Upper lobe of left lung (tissue), 6 donors: ENCODE measurements around the gene CASP6. TPM values are rescaled to one million over a fixed set of nuclear protein-coding genes. Genes with fewer than 3 reads are reported as not detected.

Experiments
- ATAC-seq, 2 donors: fragments of 200-7000 bp; cut with Tn5 transposase; one replicate each; pipeline ENCODE4 v1.9.1; 2022; ENCODE audit warnings: mild to moderate bottlenecking in 2 of 2, moderate library complexity in 2 of 2; ENCODE audit not compliant: low FRiP score in 2 of 2
- DNase-seq, 2 donors: peaks; one replicate each; pipeline ENCODE4 v3.0.0-alpha.2; 2019 to 2020
- H3K27ac ChIP-seq, 4 donors: fragments of 200-600 bp; sonication (generic); one replicate each; pipeline ENCODE4 v1.5.1; 2016 to 2019
- H3K27me3 ChIP-seq, 4 donors: fragments of 200-600 bp; sonication (generic); one replicate each; pipeline ENCODE4 v1.5.1; 2017 to 2019
- H3K36me3 ChIP-seq, 4 donors: fragments of 200-600 bp; sonication (generic); one replicate each; pipeline ENCODE4 v1.5.1; 2016 to 2019
- H3K4me1 ChIP-seq, 4 donors: fragments of 200-600 bp; sonication (generic); one replicate each; pipeline ENCODE4 v1.5.1; 2018 to 2019
- H3K4me3 ChIP-seq, 4 donors: fragments of 200-600 bp; sonication (generic); one replicate each; pipeline ENCODE4 v1.5.1; 2017 to 2019; ENCODE audit warnings: mild to moderate bottlenecking in 2 of 4, moderate library complexity in 1 of 4
- H3K9me3 ChIP-seq, 4 donors: fragments of 200-600 bp; sonication (generic); one replicate each; pipeline ENCODE4 v1.5.1; 2018 to 2019
- EP300 ChIP-seq, 4 donors: sonication (generic); formaldehyde crosslinking; IDR thresholded peaks; one replicate each; pipeline ENCODE4 v1.5.1; 2017; ENCODE audit warnings: antibody characterized with exemption in 4 of 4, control low read depth in 2 of 4
- POLR2A ChIP-seq, 4 donors: fragments of 450-650 bp; IDR thresholded peaks; one replicate each; pipeline ENCODE4 v1.5.1; 2016 to 2017; ENCODE audit warnings: antibody characterized with exemption in 4 of 4, mild to moderate bottlenecking in 2 of 4
- POLR2AphosphoS5 ChIP-seq, 2 donors: sonication (generic); formaldehyde crosslinking; IDR thresholded peaks; one replicate each; pipeline ENCODE4 v1.5.1; 2017; ENCODE audit warnings: antibody characterized with exemption in 2 of 2
- WGBS, 2 donors: methylation state at CpG; one replicate each; pipeline ENCODE4 v1.1.5; 2017 to 2018; 5-methylcytosine and 5-hydroxymethylcytosine counted together
- total RNA-seq, 6 donors: library from RNA; depleted of rRNA in 4 of 6; stranded (reverse); fragments of >200 nt in 4 of 6; gene quantifications; one replicate each; pipeline versions ENCODE4 v1.1.0 to v1.2.1, GENCODE V29; 2016 to 2021
- TF ChIP-seq, protein P1 (sequence below), 6 experiments: fragments of 450-650 bp in 4 of 6; fragments of 200-600 bp in 2 of 6; sonication (generic) in 2 of 6; IDR thresholded peaks; one replicate each; pipeline ENCODE4 v1.5.1; 2016 to 2019; ENCODE audit warnings: antibody characterized with exemption in 6 of 6
- donor health status: DM: no; HTN: no; CAD: no; lungs with moderate emphysema.
- donor health status: DM: no; HTN: yes; CAD: no; lungs with severe emphysema.

Gene CASP6
- total RNA-seq, 6 donors from 2014 or later, result 12.1 to 29.5 (median 15.5) TPM

DNA sequence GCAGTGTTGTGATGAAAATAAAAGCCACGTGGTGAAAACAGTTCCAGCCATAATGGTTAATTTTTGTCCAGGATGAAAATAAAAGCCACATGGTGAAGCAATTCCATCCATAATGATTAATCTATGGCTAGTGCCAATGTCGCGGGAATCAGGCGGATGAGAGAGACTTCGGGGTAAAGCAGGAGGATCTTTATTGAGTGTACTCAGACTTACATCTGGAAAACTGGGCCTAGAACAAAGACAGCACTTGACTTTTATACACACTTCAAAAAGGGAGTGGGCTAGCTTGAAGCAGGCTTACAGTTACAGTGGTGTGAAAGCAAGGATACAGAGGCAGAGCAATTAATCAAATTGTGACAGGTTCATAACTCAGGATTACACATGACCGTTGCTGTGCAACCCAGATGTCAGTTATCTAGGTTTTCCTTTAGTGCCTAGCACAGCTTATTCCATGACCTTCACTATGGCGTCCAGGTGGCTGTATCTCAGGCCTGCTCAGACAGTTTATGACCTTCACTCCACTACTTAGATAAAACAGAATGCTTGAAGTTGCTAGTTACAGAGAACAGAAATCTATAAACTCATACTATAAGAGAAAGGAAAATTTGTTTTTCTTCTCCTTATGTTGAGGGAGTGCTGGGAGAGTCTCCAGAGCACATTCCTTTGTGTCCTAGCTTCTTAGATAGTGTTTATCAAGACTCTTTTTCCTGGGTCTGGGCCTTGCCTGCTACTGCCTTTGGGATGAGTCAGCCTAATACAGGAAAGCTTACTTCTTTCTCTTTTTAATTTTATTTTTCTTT lies 32.5 kb upstream of the CASP6 start:
- H3K4me1 ChIP-seq, result peaks cover 0 to 2% (median 0%) of the 10 kb centered on the region in 4 donors
- no peak overlapping the region for H3K4me3 ChIP-seq
- no peaks in the 10 kb centered on the region for H3K27me3 ChIP-seq
- no peak for TF ChIP-seq EP300 (IDR thresholded peaks at IDR 0.05)
- TF ChIP-seq POLR2AphosphoS5 (IDR thresholded peaks at IDR 0.05), result no peak
- TF ChIP-seq, protein P1, sequence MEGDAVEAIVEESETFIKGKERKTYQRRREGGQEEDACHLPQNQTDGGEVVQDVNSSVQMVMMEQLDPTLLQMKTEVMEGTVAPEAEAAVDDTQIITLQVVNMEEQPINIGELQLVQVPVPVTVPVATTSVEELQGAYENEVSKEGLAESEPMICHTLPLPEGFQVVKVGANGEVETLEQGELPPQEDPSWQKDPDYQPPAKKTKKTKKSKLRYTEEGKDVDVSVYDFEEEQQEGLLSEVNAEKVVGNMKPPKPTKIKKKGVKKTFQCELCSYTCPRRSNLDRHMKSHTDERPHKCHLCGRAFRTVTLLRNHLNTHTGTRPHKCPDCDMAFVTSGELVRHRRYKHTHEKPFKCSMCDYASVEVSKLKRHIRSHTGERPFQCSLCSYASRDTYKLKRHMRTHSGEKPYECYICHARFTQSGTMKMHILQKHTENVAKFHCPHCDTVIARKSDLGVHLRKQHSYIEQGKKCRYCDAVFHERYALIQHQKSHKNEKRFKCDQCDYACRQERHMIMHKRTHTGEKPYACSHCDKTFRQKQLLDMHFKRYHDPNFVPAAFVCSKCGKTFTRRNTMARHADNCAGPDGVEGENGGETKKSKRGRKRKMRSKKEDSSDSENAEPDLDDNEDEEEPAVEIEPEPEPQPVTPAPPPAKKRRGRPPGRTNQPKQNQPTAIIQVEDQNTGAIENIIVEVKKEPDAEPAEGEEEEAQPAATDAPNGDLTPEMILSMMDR (IDR thresholded peaks at IDR 0.05), result no peak
- no peak for TF ChIP-seq POLR2A (IDR thresholded peaks at IDR 0.05)
- H3K9me3 ChIP-seq, result no peaks in the 10 kb centered on the region
- no peak for DNase-seq
- no peak for ATAC-seq
- no peaks in the 10 kb centered on the region for H3K36me3 ChIP-seq
- H3K27ac ChIP-seq, result no peak overlapping the region
- WGBS, 2 donors, result 80 to 82% methylated on average over 7 of the region's 7 CpGs

DNA sequence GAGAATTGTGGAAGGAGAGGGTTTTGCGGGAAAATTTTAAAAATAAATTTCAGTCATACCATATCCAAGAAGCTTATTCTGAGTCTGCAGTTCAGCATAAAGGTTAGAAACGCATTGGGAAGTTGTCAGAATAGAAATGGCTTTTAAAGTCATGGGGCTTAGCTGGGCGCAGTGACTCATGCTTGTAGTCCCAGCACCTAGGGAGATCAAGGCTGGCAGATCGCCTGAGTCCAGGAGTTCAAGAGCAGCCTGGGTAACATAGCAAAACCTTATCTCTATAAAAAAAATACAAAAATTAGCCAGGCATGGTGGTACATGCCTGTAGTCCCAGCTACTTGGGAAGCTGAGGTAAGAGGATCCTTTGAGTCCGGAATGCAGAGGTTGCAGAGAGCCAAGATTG lies 30.5 kb upstream of the CASP6 start:
- Histone ChIP-seq H3K9me3 (no peaks in the 10 kb centered on the region), H3K4me3 (no peak overlapping the region), H3K4me1 (peaks cover 0 to 12% (median 3%) of the 10 kb centered on the region in 4 donors), H3K36me3 (no peaks in the 10 kb centered on the region), H3K27me3 (no peaks in the 10 kb centered on the region), H3K27ac (no peak overlapping the region)
- 94 to 95% methylated on average over 5 of the region's 5 CpGs for WGBS, 2 donors
- ATAC-seq (no peak), DNase-seq (no peak)
- TF ChIP-seq POLR2AphosphoS5 (IDR thresholded peaks at IDR 0.05), result no peak
- no peak for TF ChIP-seq EP300 (IDR thresholded peaks at IDR 0.05)
- TF ChIP-seq, protein P1 (IDR thresholded peaks at IDR 0.05), result no peak
- no peak for TF ChIP-seq POLR2A (IDR thresholded peaks at IDR 0.05)

DNA sequence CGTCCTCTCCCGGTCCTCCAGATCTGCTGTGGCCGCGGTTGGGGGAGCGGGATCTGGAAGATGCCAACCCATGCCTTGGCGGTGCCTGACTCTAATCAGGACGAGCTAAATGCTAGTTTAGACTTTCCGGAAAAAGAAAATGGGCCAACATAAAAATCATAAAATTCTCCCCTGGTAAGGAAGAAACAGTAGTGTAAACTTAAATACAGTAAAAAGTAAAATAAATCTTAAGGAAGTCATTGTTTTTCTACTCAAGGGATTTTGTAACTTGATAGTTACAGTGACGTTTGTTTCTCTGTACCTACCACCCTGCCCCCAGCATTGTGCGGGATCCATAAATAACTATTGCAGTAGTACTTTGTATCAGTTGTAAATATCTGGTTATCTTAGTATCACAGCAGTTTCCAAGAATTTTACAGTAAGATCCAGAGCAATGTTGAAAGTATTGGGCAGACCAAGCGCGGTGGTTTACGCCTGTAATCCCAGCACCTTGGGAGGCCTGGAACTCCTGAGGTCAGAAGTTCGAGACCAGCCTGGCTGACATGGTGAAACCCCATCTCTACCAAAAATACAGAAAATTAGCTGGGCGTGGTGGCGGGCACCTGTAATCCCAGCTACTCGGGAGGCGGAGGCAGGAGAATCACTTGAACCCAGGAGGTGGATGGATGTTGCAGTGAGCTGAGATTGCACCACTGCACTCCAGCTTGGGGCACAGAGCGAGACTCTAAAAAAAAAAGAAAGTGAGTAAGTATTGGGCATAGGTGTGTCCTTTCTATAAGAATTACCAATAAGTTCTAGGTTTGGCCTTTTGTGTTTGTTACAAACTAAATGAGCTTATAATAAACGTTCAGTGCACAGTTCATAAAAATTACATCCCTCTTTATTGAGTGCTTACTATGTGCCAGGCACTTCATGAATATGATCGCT lies 27.6 kb upstream of the CASP6 start:
- no peaks in the 10 kb centered on the region for H3K9me3 ChIP-seq
- ATAC-seq, result no peak
- TF ChIP-seq POLR2AphosphoS5 (IDR thresholded peaks at IDR 0.05), result no peak
- TF ChIP-seq EP300 (IDR thresholded peaks at IDR 0.05), result no peak
- TF ChIP-seq, protein P1 (IDR thresholded peaks at IDR 0.05), result no peak
- TF ChIP-seq POLR2A (IDR thresholded peaks at IDR 0.05), result no peak
- H3K4me1 ChIP-seq, result peaks cover 0 to 21% (median 8%) of the 10 kb centered on the region in 4 donors
- H3K36me3 ChIP-seq, result no peaks in the 10 kb centered on the region
- no peaks in the 10 kb centered on the region for H3K27me3 ChIP-seq
- peak overlapping the region; percentile 76 to 87 (median 84) for H3K27ac ChIP-seq
- DNase-seq, result peak in 1 of 2 donors; percentile 44
- peak overlapping the region; percentile 49 to 98 (median 76) for H3K4me3 ChIP-seq
- WGBS, 2 donors, result 54 to 60% methylated on average over 19 to 21 of the region's 21 CpGs

DNA sequence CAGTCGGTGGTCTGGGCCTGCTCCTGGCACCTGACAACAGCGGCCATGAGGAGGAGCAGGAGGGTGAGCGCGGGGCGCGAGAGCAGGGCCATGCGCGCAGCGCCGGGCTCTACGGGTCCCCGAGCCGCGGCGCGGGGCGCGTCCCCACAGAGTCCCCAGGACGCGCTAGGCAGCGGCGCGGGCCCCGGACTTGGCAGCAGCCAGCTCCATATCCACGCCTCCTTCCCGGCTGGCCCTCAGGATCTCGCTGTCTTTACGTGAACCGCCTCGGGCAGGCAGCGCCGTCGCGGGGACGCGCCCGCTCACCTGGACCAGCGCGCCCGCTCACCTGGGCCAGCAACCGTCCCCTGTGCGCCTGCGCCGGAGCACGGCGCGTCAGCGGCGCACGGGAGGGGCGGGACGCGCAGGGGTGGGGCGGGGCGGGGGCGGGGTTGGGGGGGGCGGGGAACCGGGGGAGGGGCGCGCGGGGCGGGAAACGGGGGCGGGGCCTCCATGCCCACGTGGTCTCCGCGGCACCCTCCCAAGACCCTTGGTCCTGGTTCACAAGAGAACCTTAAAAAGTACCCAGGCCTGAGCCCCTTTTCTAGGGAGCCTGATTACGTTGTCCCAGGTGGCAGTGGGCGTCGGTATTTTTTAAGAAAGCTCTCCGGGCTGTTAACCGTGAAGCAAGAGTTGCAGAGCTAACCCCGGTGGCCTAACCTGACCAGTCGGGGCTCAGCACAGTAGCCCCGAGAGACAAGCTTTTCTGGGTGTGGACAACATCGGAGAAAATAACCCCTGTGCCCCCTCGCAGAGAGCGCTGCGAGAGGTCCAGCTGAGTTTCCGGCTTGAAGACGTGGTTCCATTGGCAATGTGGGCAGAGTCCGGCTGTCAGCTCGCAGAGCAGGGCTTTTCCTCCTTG lies 26.7 kb upstream of the CASP6 start, which contains the start of gene PLA2G12A:
PLA2G12A (minus strand) TSS at position 353 of the 901 bp plus-strand sequence; CDS start at position 92, 261 bp downstream.
- no peaks in the 10 kb centered on the region for H3K36me3 ChIP-seq
- peak within 1 kb of the TSS; percentile 75 to 98 (median 80) for H3K4me3 ChIP-seq
- H3K9me3 ChIP-seq, result no peaks in the 10 kb centered on the region
- WGBS, 2 donors, result 0% methylated on average over 21 to 26 of the region's 83 CpGs
- H3K27me3 ChIP-seq, result no peaks in the 10 kb centered on the region
- peak; percentile 95 to 97 for ATAC-seq
- TF ChIP-seq POLR2A (IDR thresholded peaks at IDR 0.05), result peak in 3 of 4 donors; percentile 14 to 77 (median 42)
- TF ChIP-seq, protein P1 (IDR thresholded peaks at IDR 0.05), result no peak
- peak in 1 of 2 donors; percentile 77 for TF ChIP-seq POLR2AphosphoS5 (IDR thresholded peaks at IDR 0.05)
- TF ChIP-seq EP300 (IDR thresholded peaks at IDR 0.05), result no peak
- peak within 1 kb of the TSS; percentile 76 to 87 (median 84) for H3K27ac ChIP-seq
- peak; percentile 90 to 96 for DNase-seq
- H3K4me1 ChIP-seq, result peaks cover 0 to 21% (median 8%) of the 10 kb centered on the region in 4 donors
